Daoy (cell line): Measurements from ENCODE around the gene ZBTB47. TPM values are rescaled to one million over a fixed set of nuclear protein-coding genes. Genes with fewer than 3 reads are reported as not detected.

Source experiments
- DNase-seq: peaks from one replicate; pipeline ENCODE4 v3.0.0-alpha.2; 2015; ENCODE audit warnings: low read depth
- total RNA-seq: library from RNA; depleted of rRNA; stranded (reverse); fragments of >200 nt; shearing (Covaris generic); gene quantifications from 2 replicates; pipeline ENCODE4 v1.2.3, GENCODE V29; 2014

ZBTB47 gene
- total RNA-seq, 1 experiment from 2014 or later, result 5.7 TPM

GRCh38 chr3:42699511-42699971 is 46.0 kb downstream of the ZBTB47 start:
- DNase-seq, result no peak

- no peak for DNase-seq
These were observed 47.1 kb downstream of the ZBTB47 start for GRCh38 chr3:42700366-42701288.

- DNase-seq, result peak; percentile 57
These were observed 48.0 kb downstream of the ZBTB47 start for GRCh38 chr3:42701371-42702065.

GRCh38 chr3:42702066-42702951 is 48.8 kb downstream of the ZBTB47 start, which contains the start of gene HHATL:
TSS of gene HHATL (minus strand) at chr3:42702798. CDS start at chr3:42700826, 1,972 bp downstream.
- no peak for DNase-seq

- DNase-seq, result no peak
These were observed 49.6 kb downstream of the ZBTB47 start for GRCh38 chr3:42702982-42703694.

- no peak for DNase-seq
These were observed 50.2 kb downstream of the ZBTB47 start for GRCh38 chr3:42703695-42704025.

- peak; percentile 15 for DNase-seq
These were observed 50.8 kb downstream of the ZBTB47 start for GRCh38 chr3:42704136-42704841.

GRCh38 chr3:42705058-42705767 is 51.7 kb downstream of the ZBTB47 start:
- no peak for DNase-seq

GRCh38 chr3:42705962-42706585 is 52.6 kb downstream of the ZBTB47 start:
- no peak for DNase-seq

DNA sequence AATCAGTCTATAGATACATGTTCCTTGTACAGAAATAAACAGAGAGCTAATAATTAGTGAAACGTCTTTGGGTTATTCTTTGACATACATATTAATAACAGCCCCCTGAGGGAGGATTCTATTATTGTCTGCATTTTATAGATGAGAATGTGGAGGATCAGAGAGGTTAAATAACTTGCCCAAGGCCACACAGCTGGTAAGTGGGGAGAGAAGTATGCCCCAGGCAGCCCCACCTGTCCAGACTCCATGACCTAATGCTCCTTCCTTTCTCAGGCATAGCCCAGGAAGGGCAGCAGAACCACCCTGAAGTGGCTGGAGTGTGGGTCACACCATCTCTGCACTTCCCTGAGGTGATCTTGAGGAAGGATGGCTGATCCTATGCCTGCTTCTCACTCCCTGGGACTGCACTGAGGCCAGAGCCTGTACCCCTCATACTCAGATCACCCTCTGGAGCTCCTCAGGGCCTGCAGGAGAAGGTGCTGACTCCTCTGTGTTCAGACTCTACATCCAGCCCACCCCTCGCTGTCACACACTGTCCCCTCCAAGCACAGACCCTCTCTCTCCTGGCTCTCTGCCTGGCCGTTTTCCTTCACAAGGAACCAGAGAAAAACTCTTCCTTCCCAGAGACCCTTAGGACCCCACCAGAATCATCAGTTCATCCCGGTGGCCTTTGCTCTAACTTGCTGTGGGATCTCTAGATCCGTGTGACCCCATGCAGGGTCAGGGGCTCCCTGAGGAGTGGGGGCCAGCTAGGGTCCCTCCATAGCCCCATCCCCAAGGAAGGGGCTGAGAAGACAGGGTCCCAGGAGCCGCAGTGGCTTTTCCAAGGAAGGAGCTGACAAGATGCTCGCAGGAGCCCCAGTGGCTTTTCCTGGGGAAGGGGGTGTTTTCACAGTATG is 53.5 kb downstream of the ZBTB47 start:
- no peak for DNase-seq

GRCh38 chr3:42707620-42708355 is 54.3 kb downstream of the ZBTB47 start:
- DNase-seq, result no peak

DNA sequence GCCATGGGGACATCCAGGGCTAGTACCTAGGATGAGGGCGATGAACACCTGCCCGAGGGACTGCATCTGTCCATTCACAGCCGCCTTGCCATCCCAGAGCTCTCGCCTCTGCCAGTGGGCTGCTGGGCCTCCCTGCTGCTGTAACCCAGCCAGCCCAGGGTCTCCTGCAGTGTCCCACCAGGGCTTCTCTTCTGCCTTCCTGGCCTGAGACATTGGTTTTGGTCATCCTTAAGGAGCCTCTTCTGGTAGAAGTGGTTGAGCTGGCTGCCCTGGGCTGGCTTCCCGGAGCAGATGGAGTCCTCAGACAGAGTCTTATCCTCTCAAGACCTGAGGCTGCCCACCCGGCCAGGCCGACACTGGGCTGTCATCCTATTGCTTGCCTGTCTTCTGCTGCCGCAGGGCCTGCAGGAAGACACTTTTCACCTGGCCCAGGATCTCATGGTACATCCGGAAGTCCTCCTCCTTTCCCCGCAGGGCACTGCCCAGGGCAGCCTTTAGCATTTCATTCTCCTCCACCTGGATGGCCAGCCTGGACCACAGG is 55.2 kb downstream of the ZBTB47 start:
- no peak for DNase-seq

- DNase-seq, result no peak
These were observed 56.1 kb downstream of the ZBTB47 start for GRCh38 chr3:42709621-42710020.

- DNase-seq, result no peak
These were observed 57.0 kb downstream of the ZBTB47 start for GRCh38 chr3:42710323-42711021.

DNA sequence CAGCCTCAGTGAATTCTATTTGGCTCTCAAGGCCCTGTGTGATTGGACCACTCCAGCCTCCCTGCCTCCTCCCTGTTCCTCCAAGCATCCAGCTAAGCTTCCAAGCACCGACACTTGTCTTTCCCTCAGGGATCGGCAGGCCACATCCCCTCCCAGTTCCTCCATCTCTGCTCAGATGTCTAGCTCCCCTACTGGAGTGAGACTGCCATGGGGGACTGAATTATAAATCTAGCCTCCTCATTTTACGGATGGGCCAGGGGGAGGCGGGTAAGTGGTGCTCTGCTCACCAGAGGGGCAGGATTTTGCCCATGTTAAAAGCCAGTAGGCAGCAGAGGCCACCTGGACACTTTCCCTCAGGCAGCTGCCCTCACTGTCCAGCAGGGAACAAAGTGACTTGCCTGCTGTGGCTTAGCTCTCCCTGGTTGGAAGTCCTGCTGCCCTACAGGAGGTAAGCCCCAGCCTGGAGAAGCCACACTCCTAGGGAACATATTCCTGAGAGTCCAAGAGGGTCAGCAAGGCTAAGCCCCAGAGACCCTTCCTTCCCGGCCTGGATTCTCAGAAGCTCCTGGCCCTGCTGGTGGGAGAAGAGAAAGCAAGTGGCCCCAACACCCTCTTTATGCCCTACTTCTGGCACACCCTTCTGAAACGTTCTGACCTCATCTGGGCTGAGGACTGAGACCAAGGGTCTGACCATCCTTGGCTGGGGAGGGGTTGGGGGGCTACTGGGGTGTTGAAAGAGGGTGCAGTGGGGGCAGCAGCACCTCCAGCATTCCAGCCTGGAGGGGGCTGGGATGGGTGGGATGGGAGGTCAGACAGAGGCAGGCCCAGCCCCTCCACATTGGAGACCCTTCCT is 58.2 kb downstream of the ZBTB47 start:
- DNase-seq, result peak; percentile 7

GRCh38 chr3:42712344-42712648 is 58.8 kb downstream of the ZBTB47 start:
- no peak for DNase-seq
